Measurements from ENCODE around the gene STMND1.

DNA sequence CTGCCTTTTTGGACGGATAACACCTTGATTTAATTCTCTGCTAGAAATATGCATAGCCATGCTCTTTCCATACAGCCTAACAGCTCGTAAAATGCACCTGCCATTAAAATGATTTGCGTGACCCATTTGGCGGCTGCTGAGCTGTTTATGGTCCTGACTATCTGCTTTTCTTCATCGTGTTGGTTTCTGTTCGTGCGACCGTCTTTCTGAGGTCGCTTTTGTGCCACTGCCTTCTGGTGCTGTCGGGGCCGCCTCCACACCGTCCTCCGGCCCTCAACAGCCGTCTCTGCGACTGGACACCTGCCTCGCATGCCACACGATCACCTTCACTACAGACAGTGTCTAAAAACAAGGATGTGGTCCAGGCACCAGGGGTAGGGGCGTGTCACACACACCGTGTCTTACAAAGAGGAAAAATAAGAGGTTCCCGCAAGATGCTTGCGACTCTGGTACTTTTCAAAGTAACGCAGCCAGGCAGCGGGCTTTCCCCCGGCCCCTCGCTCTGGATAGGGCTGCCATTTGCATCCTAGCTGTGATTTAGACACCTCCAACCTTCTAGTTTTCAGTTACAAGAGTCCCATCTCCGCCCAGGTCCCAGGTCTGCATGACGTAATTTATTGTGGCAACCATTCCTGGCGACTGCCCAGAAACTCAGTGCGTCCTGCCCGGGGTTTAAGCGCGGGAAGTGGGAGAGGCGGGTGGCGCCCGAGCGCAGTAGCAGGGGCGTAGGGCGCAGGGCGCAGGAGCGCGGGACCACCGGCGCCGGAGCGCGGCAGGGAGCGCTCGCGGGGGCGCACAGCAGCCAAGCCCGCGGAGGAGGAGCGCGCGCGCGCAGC lies at the start of gene STMND1:
- no peak for TF ChIP-seq POLR2A (IDR thresholded peaks at IDR 0.05)
- TF ChIP-seq CTCF (IDR thresholded peaks at IDR 0.05) = no peak
